Measurements from ENCODE around the gene ARPC2.

- no peak for TF ChIP-seq CTCF (IDR thresholded peaks at IDR 0.05)
- TF ChIP-seq POLR2A (IDR thresholded peaks at IDR 0.05): no peak
Measured at GRCh38 chr2:218281449-218281848, 64.5 kb downstream of the ARPC2 start.

All from gastroesophageal sphincter (tissue), 3 donors.